NCI-H1417 (cell line): ENCODE measurements around the gene FARP1.

Experiments used
- DNase-seq, 3 experiments: peaks; one replicate each; lab custom pipeline; 2025; lab: John Stamatoyannopoulos, UW

Gene FARP1

DNA sequence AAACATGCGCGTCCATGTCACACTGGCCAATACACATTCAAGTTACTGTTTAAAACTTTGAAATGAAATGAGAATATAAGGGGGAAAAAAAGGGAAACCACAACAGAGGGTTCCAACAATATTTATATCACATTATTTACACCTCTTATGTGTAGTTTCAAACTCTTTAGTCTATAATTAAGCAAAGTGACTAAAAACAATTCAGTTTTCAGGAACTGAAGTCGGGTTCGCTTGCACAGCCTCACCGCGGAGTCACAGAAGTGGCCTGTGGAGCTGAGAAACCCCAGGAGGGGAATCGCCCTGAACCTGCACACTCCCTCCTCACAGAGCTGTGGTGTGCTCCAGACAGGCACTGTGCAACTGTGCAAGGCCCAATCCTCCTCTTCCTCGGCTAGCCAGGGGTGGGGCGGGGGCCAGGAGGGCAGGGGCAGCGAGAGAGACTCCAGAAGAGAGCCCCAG, 358.1 kb downstream of the FARP1 start:
- no peak for DNase-seq

DNA sequence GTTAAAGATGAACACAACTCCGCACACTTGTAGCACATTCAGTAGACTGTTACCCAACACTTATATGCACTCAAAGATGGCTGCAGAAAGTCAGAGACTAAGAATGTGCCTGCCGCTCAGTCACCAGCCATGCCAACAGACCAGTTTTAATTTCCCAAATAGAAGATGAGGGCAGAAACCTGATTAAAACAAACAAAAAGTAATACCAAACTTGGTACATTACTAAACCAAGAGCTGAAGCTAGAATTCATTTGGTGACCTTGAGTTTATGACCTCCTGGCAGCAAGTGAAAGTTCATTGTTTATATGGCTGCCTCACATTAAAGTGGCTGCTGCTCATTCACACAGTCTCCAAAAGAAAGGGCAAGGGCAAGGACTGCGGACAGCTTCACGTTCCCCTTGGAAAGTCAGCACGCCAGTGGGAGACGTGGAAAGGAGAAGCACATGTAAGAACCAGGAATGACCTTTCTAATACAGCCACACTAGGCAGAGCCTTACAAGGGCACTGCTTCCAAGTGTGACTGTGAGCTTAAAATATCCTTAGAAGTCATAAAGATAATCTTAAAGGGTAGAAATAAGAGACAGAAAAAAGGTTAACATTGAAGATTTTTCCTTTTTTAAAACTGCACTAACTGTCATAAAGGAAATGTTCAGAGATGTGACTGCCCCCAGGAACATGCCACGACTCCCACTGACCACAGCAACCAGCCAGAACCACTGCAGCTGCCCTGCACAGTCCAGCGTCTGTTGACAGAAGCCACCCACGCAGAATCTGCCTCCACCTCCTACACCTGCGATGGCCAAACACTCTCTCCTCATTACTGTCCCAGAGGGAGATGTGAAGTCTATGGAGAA, 360.5 kb downstream of the FARP1 start:
- no peak for DNase-seq

DNA sequence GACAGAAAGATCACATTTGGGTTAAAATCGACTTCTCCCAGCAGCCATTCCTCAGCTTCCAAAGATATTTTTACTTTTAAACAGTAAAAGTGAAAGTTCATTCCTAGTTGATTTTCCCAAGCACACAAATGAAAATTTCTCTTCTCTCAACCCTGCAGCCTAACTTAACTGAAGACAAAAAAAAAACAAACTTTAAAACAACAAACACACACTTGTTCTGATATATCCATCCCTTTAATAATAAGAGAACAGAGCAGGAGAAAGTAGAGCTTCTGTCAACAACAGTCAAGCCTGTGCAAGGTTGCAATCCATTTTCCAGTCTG, 361.1 kb downstream of the FARP1 start:
- DNase-seq = no peak

DNA sequence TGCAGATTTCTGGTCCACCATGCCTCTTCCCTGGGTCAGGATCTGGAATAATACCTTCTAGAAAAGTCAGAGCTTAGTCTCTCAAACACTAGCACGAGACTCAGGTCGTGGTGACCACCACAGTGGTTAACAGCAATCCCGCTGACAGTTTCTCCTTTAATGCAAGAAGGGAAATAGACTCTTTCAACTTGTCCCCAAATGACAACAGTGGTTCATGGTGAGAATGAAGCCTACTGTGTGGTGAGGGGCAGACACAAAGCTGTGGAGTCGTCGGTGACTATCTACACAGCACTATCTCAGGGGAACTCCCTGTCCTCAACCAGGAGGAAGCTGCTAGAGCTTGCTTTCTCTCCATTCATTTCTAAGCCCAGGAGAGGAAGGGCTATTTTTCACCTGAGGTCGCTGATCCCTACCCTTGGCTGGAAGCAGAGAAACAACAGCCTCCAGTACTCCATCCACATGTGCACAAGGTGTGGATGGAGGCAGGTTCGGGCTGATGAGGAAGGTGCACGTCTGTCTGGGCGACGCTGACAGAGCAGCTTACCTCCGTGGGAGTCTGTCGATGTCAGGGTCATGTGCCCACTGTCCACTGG, 361.6 kb downstream of the FARP1 start:
- DNase-seq = no peak
